ENCODE data around the gene EEF2. TPM values are rescaled to one million over a fixed set of nuclear protein-coding genes. Genes with fewer than 3 reads are reported as not detected.
"Not testable (repeated sequence)": the region's sequence is repeated elsewhere in the genome, so short reads cannot be mapped to it uniquely, and the experiment has no call there.

Gene EEF2
- total RNA-seq, 1 experiment from 2014 or later, result 3,615 TPM

- peak overlapping the region in 1 of 2 experiments; percentile 26; a peak in 1 of 5 replicates for H3K4me3 Mint-ChIP-seq
- no peak overlapping the region for H3K23ac ChIP-seq (ENCODE audit: insufficient read length, low read depth, low read length)
- peaks cover 13 to 20% of the 10 kb centered on the region in 2 experiments for H3K4me1 Mint-ChIP-seq
- no peak overlapping the region for H3K4ac ChIP-seq (ENCODE audit: low read depth, low read length)
- H3K27ac ChIP-seq (ENCODE audit: insufficient read length, low read depth, low read length), result no peak overlapping the region
- H4K20me1 ChIP-seq (ENCODE audit: control insufficient read depth, insufficient read depth, insufficient read length), result no peaks in the 10 kb centered on the region
- peak overlapping the region in 2 of 3 experiments; percentile 39 to 86; a peak in 2 of 7 replicates for H3K27ac Mint-ChIP-seq
- H3K9me3 Mint-ChIP-seq, result no peaks in the 10 kb centered on the region
- H3K14ac ChIP-seq (ENCODE audit: insufficient read depth, low read length), result no peak overlapping the region
- H3K79me2 ChIP-seq (ENCODE audit: insufficient read depth, low read length), result peaks cover 17% of the 10 kb centered on the region; the same call in 1 of the 2 replicates
- no peak overlapping the region for H3K18ac ChIP-seq (ENCODE audit: insufficient read length, low read depth, low read length)
- no peak overlapping the region for H2AK5ac ChIP-seq (ENCODE audit: insufficient read length, low read length)
- DNase-seq, result no peak
- peaks cover 6% of the 10 kb centered on the region for H3K23me2 ChIP-seq (ENCODE audit: insufficient read length, low read depth, low read length, poor library complexity, severe bottlenecking)
- H3K36me3 Mint-ChIP-seq (ENCODE audit: insufficient read depth in 1 of 3, low read depth in 3 of 3), result peaks cover 6 to 29% (median 22%) of the 10 kb centered on the region in 3 experiments; a peak in 6 of 7 replicates
- H3K56ac ChIP-seq (ENCODE audit: insufficient read length, low read depth, low read length), result no peak overlapping the region
- no peak overlapping the region for H3K4me2 ChIP-seq (ENCODE audit: insufficient read depth, insufficient read length, low read length)
- H3K4me1 ChIP-seq (ENCODE audit: insufficient read depth, low read length), result no peaks in the 10 kb centered on the region
- peaks cover 11% of the 10 kb centered on the region for H3K79me1 ChIP-seq (ENCODE audit: insufficient read depth, low read depth, low read length, poor library complexity, severe bottlenecking)
- H4K5ac ChIP-seq (ENCODE audit: insufficient read length, low read depth, low read length), result no peak overlapping the region
- WGBS (ENCODE audit: extremely low coverage, insufficient read length, low lambda C conversion rate), result no CpG with 5 or more reads among the region's 27 CpGs
- H2BK15ac ChIP-seq (ENCODE audit: low read depth, low read length), result no peak overlapping the region
- H3K9me3 ChIP-seq (ENCODE audit: control insufficient read depth, low read depth, low read length), result no peaks in the 10 kb centered on the region
- H4K8ac ChIP-seq (replicated peaks; ENCODE audit: insufficient read length, low read depth, low read length), result no peak overlapping the region
- H4K91ac ChIP-seq (ENCODE audit: insufficient read length, low read depth, low read length), result no peak overlapping the region
- no peak overlapping the region for H2BK5ac ChIP-seq (ENCODE audit: insufficient read length, low read length)
- no peak overlapping the region for H2BK12ac ChIP-seq (ENCODE audit: insufficient read length, low read depth, low read length)
- no peak overlapping the region for H2AFZ ChIP-seq (ENCODE audit: low read length)
- no peak overlapping the region for H3K9ac ChIP-seq (ENCODE audit: extremely low read depth, insufficient read length, low read length)
- H3T11ph ChIP-seq (ENCODE audit: low read length), result no peak overlapping the region
- TF ChIP-seq CTCF (conservative IDR thresholded peaks at IDR 0.05), result no peak
- H2BK120ac ChIP-seq (ENCODE audit: low read depth, low read length, poor library complexity, severe bottlenecking), result no peak overlapping the region
- no peak overlapping the region for H2BK20ac ChIP-seq (ENCODE audit: low read depth, low read length, poor library complexity, severe bottlenecking)
- H3K27me3 ChIP-seq (ENCODE audit: insufficient read depth, low read length), result no peaks in the 10 kb centered on the region
- no peaks in the 10 kb centered on the region for H3K27me3 Mint-ChIP-seq (ENCODE audit: low read depth)
Observed at GRCh38 chr19:4012092-4012974, 27.1 kb upstream of the EEF2 start.

- not testable (repeated sequence) for H3K9me3 ChIP-seq (ENCODE audit: control insufficient read depth, low read depth, low read length); H3K4me1 ChIP-seq (ENCODE audit: insufficient read depth, low read length); H3K9me3 Mint-ChIP-seq; H2BK15ac ChIP-seq (ENCODE audit: low read depth, low read length); H2BK120ac ChIP-seq (ENCODE audit: low read depth, low read length, poor library complexity, severe bottlenecking); H3K27me3 ChIP-seq (ENCODE audit: insufficient read depth, low read length); H2AFZ ChIP-seq (ENCODE audit: low read length); H3K27ac Mint-ChIP-seq; H2BK5ac ChIP-seq (ENCODE audit: insufficient read length, low read length); H3K4ac ChIP-seq (ENCODE audit: low read depth, low read length); H4K8ac ChIP-seq (replicated peaks; ENCODE audit: insufficient read length, low read depth, low read length); H4K20me1 ChIP-seq (ENCODE audit: control insufficient read depth, insufficient read depth, insufficient read length); H2BK20ac ChIP-seq (ENCODE audit: low read depth, low read length, poor library complexity, severe bottlenecking); H3K27ac ChIP-seq (ENCODE audit: insufficient read length, low read depth, low read length); H4K91ac ChIP-seq (ENCODE audit: insufficient read length, low read depth, low read length); H2AK5ac ChIP-seq (ENCODE audit: insufficient read length, low read length); H3K4me3 Mint-ChIP-seq; H3K4me2 ChIP-seq (ENCODE audit: insufficient read depth, insufficient read length, low read length); H3K9ac ChIP-seq (ENCODE audit: extremely low read depth, insufficient read length, low read length); H2BK12ac ChIP-seq (ENCODE audit: insufficient read length, low read depth, low read length); H3K14ac ChIP-seq (ENCODE audit: insufficient read depth, low read length); H3K27me3 Mint-ChIP-seq (ENCODE audit: low read depth); H3K56ac ChIP-seq (ENCODE audit: insufficient read length, low read depth, low read length); H3T11ph ChIP-seq (ENCODE audit: low read length); H3K18ac ChIP-seq (ENCODE audit: insufficient read length, low read depth, low read length); DNase-seq; H4K5ac ChIP-seq (ENCODE audit: insufficient read length, low read depth, low read length); H3K23ac ChIP-seq (ENCODE audit: insufficient read length, low read depth, low read length)
- Mint-ChIP-seq H3K4me1 (peaks cover 13 to 20% of the 10 kb centered on the region in 2 experiments), H3K36me3 (ENCODE audit: insufficient read depth in 1 of 3, low read depth in 3 of 3) (peaks cover 6 to 26% (median 20%) of the 10 kb centered on the region in 3 experiments; a peak in 6 of 7 replicates)
- H3K79me2 ChIP-seq (ENCODE audit: insufficient read depth, low read length), result peaks cover 17% of the 10 kb centered on the region; the same call in 1 of the 2 replicates
- no CpG with 5 or more reads among the region's 6 CpGs for WGBS (ENCODE audit: extremely low coverage, insufficient read length, low lambda C conversion rate)
- H3K23me2 ChIP-seq (ENCODE audit: insufficient read length, low read depth, low read length, poor library complexity, severe bottlenecking), result peaks cover 10% of the 10 kb centered on the region
- peaks cover 11% of the 10 kb centered on the region for H3K79me1 ChIP-seq (ENCODE audit: insufficient read depth, low read depth, low read length, poor library complexity, severe bottlenecking)
Observed at GRCh38 chr19:4011430-4011829, 26.2 kb upstream of the EEF2 start.

Data from H9 (cell line).